Fibroblast of skin of right quadriceps (primary cell): ENCODE data around the gene PLIN4.

Experiments used
- DNase-seq: peaks from one replicate; pipeline ENCODE4 v3.0.0-alpha.2; 2013

Gene PLIN4

GRCh38 chr19:4453232-4454179 is 64.8 kb downstream of the PLIN4 start:
- no peak for DNase-seq

- no peak for DNase-seq
Measured at GRCh38 chr19:4452230-4452990, 65.9 kb downstream of the PLIN4 start.
